OCI-M2 (cell line): ENCODE data around the gene STXBP5.

Experiments
- DNase-seq: peaks from one replicate; lab custom pipeline; 2025; ENCODE audit not compliant: unreplicated experiment; lab: John Stamatoyannopoulos, UW

STXBP5 gene

GRCh38 chr6:147429794-147430193, 225.6 kb downstream of the STXBP5 start:
- no peak for DNase-seq

GRCh38 chr6:147430811-147431210, 226.6 kb downstream of the STXBP5 start:
- DNase-seq = no peak

GRCh38 chr6:147434076-147434475, 229.9 kb downstream of the STXBP5 start:
- no peak for DNase-seq

- DNase-seq = no peak
Observed at GRCh38 chr6:147434516-147434915, 230.3 kb downstream of the STXBP5 start.

GRCh38 chr6:147437615-147438014, 233.4 kb downstream of the STXBP5 start:
- DNase-seq = no peak

- DNase-seq = no peak
Observed at GRCh38 chr6:147438758-147439528, 234.7 kb downstream of the STXBP5 start.
